Retinal pigment epithelial cell (primary cell): ENCODE measurements around the gene XYLT1.
"Not testable (repeated sequence)": the region's sequence is repeated elsewhere in the genome, so short reads cannot be mapped to it uniquely, and the experiment has no call there.

ENCODE experiments used
- DNase-seq: peaks from one replicate; pipeline ENCODE4 v3.0.0-alpha.2; 2010; ENCODE audit warnings: low read depth
- H3K4me3 ChIP-seq: 2 replicates; pipeline ENCODE4 v1.5.1; 2011; ENCODE audit warnings: mild to moderate bottlenecking, low read length, control low read depth, moderate library complexity
- TF ChIP-seq, protein P1 (sequence below): conservative IDR thresholded peaks from 2 replicates; pipeline ENCODE4 v1.5.1; 2011; ENCODE audit warnings: low read depth, low read length, control low read depth, inconsistent platforms

XYLT1 gene

GRCh38 chr16:17342031-17342430 is 128.7 kb downstream of the XYLT1 start:
- no peak overlapping the region for H3K4me3 ChIP-seq
- TF ChIP-seq, protein P1, sequence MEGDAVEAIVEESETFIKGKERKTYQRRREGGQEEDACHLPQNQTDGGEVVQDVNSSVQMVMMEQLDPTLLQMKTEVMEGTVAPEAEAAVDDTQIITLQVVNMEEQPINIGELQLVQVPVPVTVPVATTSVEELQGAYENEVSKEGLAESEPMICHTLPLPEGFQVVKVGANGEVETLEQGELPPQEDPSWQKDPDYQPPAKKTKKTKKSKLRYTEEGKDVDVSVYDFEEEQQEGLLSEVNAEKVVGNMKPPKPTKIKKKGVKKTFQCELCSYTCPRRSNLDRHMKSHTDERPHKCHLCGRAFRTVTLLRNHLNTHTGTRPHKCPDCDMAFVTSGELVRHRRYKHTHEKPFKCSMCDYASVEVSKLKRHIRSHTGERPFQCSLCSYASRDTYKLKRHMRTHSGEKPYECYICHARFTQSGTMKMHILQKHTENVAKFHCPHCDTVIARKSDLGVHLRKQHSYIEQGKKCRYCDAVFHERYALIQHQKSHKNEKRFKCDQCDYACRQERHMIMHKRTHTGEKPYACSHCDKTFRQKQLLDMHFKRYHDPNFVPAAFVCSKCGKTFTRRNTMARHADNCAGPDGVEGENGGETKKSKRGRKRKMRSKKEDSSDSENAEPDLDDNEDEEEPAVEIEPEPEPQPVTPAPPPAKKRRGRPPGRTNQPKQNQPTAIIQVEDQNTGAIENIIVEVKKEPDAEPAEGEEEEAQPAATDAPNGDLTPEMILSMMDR: no peak
- DNase-seq: no peak

- TF ChIP-seq, protein P1: no peak
- no peak for DNase-seq
- H3K4me3 ChIP-seq: no peak overlapping the region
Observed at GRCh38 chr16:17340804-17341203, 130.0 kb downstream of the XYLT1 start.

GRCh38 chr16:17339764-17340541 is 130.8 kb downstream of the XYLT1 start:
- TF ChIP-seq, protein P1: no peak
- DNase-seq: no peak
- no peak overlapping the region for H3K4me3 ChIP-seq

GRCh38 chr16:17338244-17338643 is 132.5 kb downstream of the XYLT1 start:
- TF ChIP-seq, protein P1: no peak

GRCh38 chr16:17336530-17336900 is 134.2 kb downstream of the XYLT1 start:
- no peak for DNase-seq
- H3K4me3 ChIP-seq: no peak overlapping the region
- TF ChIP-seq, protein P1: no peak

More at GRCh38 chr16:17338244-17338643, 132.5 kb downstream of the XYLT1 start:
- H3K4me3 ChIP-seq: no peak overlapping the region
- DNase-seq: no peak

DNA sequence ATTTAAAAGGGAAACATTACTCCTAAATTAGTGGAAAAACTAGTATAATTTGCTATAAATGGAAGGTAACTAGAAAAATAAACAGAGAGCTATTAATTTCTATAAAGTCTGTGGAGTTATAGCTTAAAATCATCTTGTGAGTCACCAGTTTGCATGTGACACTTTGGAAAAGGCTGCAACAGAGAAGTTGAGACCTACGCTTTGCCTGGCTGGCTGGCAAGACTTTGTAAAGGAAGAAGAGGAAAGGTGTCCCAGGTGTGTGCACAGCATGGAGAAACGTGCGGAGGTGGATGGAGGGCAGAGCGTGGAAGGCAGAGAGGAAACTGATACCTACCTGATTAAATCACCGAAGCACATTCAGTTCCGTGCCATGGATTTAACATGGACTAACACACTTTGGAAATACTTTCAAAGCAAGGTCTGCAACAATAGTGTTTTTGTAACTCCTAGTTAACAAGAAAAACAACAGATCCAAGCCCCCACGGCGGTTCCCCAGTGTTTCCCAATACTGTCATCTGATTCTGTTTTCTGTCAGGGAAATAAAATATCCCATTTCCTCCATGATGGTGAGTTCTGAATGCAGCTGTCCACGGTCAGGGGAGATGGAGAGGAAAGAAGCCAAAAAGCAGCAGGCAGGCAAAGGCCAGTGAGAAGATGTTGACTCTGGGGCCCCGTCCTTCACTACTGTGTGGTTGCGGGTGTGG is 134.8 kb downstream of the XYLT1 start:
- no peak overlapping the region for H3K4me3 ChIP-seq
- no peak for DNase-seq
- TF ChIP-seq, protein P1: no peak

GRCh38 chr16:17335406-17335805 is 135.4 kb downstream of the XYLT1 start:
- DNase-seq, H3K4me3 ChIP-seq: not testable (repeated sequence)
